Motor neuron (in vitro differentiated cells): ENCODE measurements around the gene ELOVL1. TPM values are rescaled to one million over a fixed set of nuclear protein-coding genes. Genes with fewer than 3 reads are reported as not detected.

Experiments used
- ATAC-seq, 8 experiments: fragments of 200-7000 bp; cut with Tn5 transposase; replicated peaks in 6 of 8; 2 replicates each; pipeline ENCODE4 v1.8.0; 2021; ENCODE audit warnings: mild to moderate bottlenecking in 8 of 8, moderate library complexity in 8 of 8
- H3K27ac ChIP-seq, 2 donors: fragments of 250-450 bp; sonication (Bioruptor Pico); 2 replicates each; pipeline ENCODE4 v1.9.0; 2021; ENCODE audit warnings: antibody characterized with exemption in 2 of 2, mild to moderate bottlenecking in 2 of 2, moderate library complexity in 1 of 2
- H3K4me1 ChIP-seq, 2 donors: fragments of 250-450 bp; sonication (Bioruptor Pico); replicated peaks in 1 of 2; 2 replicates each; pipeline ENCODE4 v1.6.1; 2021; ENCODE audit warnings: antibody characterized with exemption in 2 of 2, mild to moderate bottlenecking in 2 of 2, moderate library complexity in 1 of 2
- H3K4me3 ChIP-seq, 5 donors: fragments of 250-450 bp; sonication (Bioruptor Pico); 2 replicates each; pipeline ENCODE4 v1.9.0; 2021; ENCODE audit warnings: antibody characterized with exemption in 5 of 5, mild to moderate bottlenecking in 5 of 5, moderate library complexity in 4 of 5
- WGBS, 10 experiments: fragments of 450-650 bp; shearing (Covaris generic); methylation state at CpG; one replicate each; pipeline ENCODE4 v1.0.0; 2022; 5-methylcytosine and 5-hydroxymethylcytosine counted together
- in situ Hi-C, 9 experiments: fragments of 400-800 bp; cut with MboI; loops; one replicate each; pipeline ENCODE4 v1.15.0; 2021; ENCODE audit warnings: low sequenced_read_pairs in 9 of 9, low pct_unique_long_range_greater_than_20kb in 2 of 9; ENCODE audit not compliant: unreplicated experiment in 9 of 9
- total RNA-seq, 8 experiments: library from RNA; unstranded; fragments of 300-600 nt; gene quantifications; 2 replicates each; pipeline versions ENCODE4 v1.2.3 to v1.2.4, GENCODE V29; 2022

Gene ELOVL1
- total RNA-seq, 8 experiments from 2014 or later = 11.1 to 83.1 (median 24.5) TPM

GRCh38 chr1:43350976-43351375 lies 16.8 kb downstream of the ELOVL1 start:
- Histone ChIP-seq H3K4me1 (peaks cover 12 to 16% of the 10 kb centered on the region in 2 donors), H3K27ac (no peak overlapping the region), H3K4me3 (no peak overlapping the region)
- no peak for ATAC-seq
- in situ Hi-C loops = no loop called here
- WGBS, 10 experiments = 80 to 100% (median 100%) methylated on average over 1 of the region's 1 CpG; no CpG with 5 or more reads in 3 of the 10 experiments

DNA sequence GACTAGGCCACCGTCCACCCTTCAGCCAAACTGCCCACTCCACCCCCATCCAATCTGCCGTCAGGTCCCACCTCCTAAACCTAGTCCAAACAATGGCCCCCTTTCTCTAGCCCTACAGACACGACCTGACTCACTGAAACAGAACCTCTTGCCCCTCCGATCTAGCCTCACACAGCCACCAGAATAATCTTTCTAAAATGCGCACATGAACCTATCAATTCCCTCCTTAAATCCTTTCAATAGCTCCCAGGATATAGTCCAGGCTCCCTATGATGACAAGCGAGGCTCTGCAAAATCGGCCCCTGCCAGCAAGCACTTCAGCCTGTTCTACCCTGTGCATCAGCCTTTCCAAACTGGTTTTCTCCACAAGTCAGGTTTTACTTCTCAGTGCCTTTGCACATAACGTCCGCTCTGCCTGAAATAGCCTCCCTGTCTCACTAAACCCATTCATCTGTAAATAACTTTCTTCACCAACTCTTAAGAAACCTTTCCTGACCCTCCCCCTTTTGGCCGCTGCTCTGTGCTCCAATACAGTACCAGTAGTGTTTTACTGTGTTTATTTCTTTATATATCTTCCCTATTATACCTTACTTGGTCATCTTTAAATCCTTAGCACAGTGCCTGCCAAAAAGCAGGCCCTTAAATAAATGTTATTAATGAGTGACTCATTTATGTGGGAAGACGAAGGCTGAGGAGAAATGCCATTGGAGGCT lies 18.1 kb downstream of the ELOVL1 start:
- Histone ChIP-seq H3K27ac (peak overlapping the region; percentile 81 to 86), H3K4me3 (peak overlapping the region; percentile 17 to 32 (median 26)), H3K4me1 (peaks cover 12 to 16% of the 10 kb centered on the region in 2 donors)
- no peak for ATAC-seq
- 32 to 100% (median 64%) methylated on average over 1 to 11 of the region's 11 CpGs for WGBS, 10 experiments
- in situ Hi-C loops = no loop called here

- Histone ChIP-seq H3K4me3 (peak overlapping the region; percentile 17 to 32 (median 26)), H3K4me1 (peaks cover 12 to 16% of the 10 kb centered on the region in 2 donors), H3K27ac (peak overlapping the region; percentile 81 to 86)
- ATAC-seq = peak; percentile 89 to 93 (median 90)
- in situ Hi-C loops = no loop called here
- WGBS, 10 experiments = 2 to 13% (median 11%) methylated on average over 5 to 14 of the region's 72 CpGs; no CpG with 5 or more reads in 5 of the 10 experiments
Measured at GRCh38 chr1:43348809-43349593, 18.8 kb downstream of the ELOVL1 start.

- ATAC-seq = peak; percentile 41 to 64 (median 49)
- in situ Hi-C loops = no loop called here
- Histone ChIP-seq H3K4me3 (peak overlapping the region; percentile 17 to 32 (median 26)), H3K27ac (peak overlapping the region; percentile 67 to 86), H3K4me1 (peaks cover 12 to 16% of the 10 kb centered on the region in 2 donors)
- WGBS, 10 experiments = 0 to 100% (median 67%) methylated on average over 1 to 15 of the region's 22 CpGs; no CpG with 5 or more reads in 2 of the 10 experiments
Measured at GRCh38 chr1:43348343-43348808, 19.4 kb downstream of the ELOVL1 start.

DNA sequence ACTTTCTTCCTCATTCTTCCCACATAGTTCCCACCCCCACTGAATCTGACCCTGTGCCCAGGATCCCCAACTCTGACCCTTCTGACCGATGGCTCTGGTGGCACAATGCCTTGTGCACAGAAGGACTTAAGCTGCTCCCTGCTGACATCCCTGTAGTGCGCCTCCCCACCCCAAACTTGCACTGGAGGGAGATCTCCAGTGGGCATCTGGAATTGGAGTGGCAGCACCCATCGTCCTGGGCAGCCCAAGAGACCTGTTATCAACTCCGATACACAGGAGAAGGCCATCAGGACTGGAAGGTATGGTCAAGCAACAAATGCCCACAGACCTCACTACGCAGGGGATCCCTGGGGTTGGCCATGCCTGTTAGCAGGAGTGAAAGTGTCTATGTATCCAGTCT lies 21.2 kb downstream of the ELOVL1 start:
- in situ Hi-C loops = no loop called here
- Histone ChIP-seq H3K4me1 (peaks cover 12 to 16% of the 10 kb centered on the region in 2 donors), H3K4me3 (no peak overlapping the region), H3K27ac (no peak overlapping the region)
- no peak for ATAC-seq
- WGBS, 10 experiments = 83 to 100% (median 92%) methylated on average over 1 to 5 of the region's 5 CpGs; no CpG with 5 or more reads in 4 of the 10 experiments

DNA sequence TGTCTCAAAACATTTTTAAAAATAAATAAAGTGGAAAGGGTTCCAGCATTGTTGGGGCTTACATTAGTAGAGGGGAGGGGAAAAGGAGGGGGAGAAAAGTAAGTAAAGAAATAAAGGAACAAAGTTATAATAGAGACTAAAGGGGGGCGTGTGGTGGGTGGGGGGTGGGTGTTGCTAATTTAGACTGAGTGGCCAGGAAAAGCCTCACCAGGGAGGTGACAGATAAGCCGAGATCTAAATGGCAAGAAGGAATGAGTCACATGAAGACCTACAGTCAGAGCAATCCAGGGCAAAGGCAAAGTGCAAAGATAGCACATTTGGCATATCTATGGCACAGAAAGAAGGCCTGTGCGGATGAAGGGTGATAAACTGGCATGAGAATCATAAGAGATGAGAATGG lies 22.7 kb downstream of the ELOVL1 start:
- H3K4me1 ChIP-seq = peaks cover 12 to 16% of the 10 kb centered on the region in 2 donors
- ATAC-seq = no peak
- WGBS, 10 experiments = 17 to 100% (median 90%) methylated on average over 1 to 3 of the region's 3 CpGs; no CpG with 5 or more reads in 1 of the 10 experiments
- H3K4me3 ChIP-seq = no peak overlapping the region
- no peak overlapping the region for H3K27ac ChIP-seq
- in situ Hi-C loops = no loop called here

DNA sequence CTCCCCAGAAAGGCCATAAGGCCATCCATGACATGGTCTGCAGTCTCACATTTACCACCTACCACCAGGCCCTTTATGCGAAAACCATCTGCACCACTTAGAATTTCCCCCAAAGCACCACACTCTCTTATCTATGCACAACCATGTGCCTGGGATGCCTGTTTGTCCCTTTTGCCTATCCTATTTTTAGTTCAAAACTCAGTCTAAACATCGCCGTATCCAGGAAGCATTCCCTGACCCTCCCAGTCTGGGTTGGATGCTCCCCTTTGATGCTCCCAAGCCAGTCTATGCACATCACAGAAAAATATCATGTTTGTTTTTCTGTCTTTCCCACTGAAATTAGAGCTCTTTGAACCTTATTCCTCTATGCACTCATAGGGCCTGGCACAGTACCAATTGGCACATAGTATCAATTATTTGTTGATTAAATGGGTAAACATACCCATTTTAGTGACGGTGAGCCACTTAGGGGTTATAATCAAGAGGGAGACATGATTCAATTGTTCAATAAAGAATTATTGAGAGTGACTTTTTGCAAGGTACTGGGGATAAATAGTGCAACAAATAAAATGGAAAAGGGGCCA lies 23.5 kb downstream of the ELOVL1 start:
- no peak for ATAC-seq
- Histone ChIP-seq H3K4me3 (no peak overlapping the region), H3K27ac (no peak overlapping the region), H3K4me1 (peaks cover 6 to 10% of the 10 kb centered on the region in 2 donors)
- WGBS, 10 experiments = 60 to 100% (median 89%) methylated on average over 1 to 4 of the region's 4 CpGs
- in situ Hi-C loops = no loop called here

DNA sequence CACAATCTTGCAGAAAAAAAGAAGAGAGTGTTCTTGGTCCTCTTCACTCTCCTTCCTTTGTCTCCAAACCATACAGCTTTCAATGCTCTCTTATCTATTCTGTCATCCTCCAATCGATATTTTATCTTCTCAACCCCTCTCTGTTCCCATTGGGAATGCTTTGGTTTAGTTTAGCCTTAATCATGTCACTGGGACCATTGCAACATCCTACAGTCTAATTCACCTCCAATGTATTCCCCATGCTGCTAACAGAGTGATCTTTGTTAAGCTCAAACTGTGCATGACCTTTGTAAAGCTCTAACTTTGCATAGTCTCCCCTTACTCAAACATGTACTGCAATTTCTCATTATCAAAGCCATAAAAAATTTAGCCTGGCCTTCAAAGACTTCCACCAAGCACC lies 27.3 kb downstream of the ELOVL1 start:
- in situ Hi-C loops = no loop called here
- Histone ChIP-seq H3K4me3 (no peak overlapping the region), H3K4me1 (no peaks in the 10 kb centered on the region), H3K27ac (no peak overlapping the region)
- 33 to 83% (median 63%) methylated on average over 1 of the region's 1 CpG; no CpG with 5 or more reads in 4 of the 10 experiments for WGBS, 10 experiments
- ATAC-seq = no peak

- in situ Hi-C loops = no loop called here
- 17 to 83% (median 65%) methylated on average over 1 to 6 of the region's 6 CpGs; no CpG with 5 or more reads in 3 of the 10 experiments for WGBS, 10 experiments
- no peak for ATAC-seq
- no peak overlapping the region for H3K27ac ChIP-seq
- no peaks in the 10 kb centered on the region for H3K4me1 ChIP-seq
- no peak overlapping the region for H3K4me3 ChIP-seq
Measured at GRCh38 chr1:43339584-43340232, 28.1 kb downstream of the ELOVL1 start.

GRCh38 chr1:43338001-43338400 lies 29.8 kb downstream of the ELOVL1 start:
- 7 to 100% (median 80%) methylated on average over 1 to 4 of the region's 5 CpGs; no CpG with 5 or more reads in 3 of the 10 experiments for WGBS, 10 experiments
- in situ Hi-C loops = no loop called here
- Histone ChIP-seq H3K27ac (no peak overlapping the region), H3K4me3 (no peak overlapping the region), H3K4me1 (no peaks in the 10 kb centered on the region)
- no peak for ATAC-seq

- Histone ChIP-seq H3K4me3 (no peak within 1 kb of the TSS), H3K4me1 (no peaks in the 10 kb centered on the region), H3K27ac (no peak within 1 kb of the TSS)
- WGBS, 10 experiments = 80 to 100% (median 100%) methylated on average over 1 of the region's 3 CpGs; no CpG with 5 or more reads in 7 of the 10 experiments
- no peak for ATAC-seq
- in situ Hi-C loops = no loop called here
Measured at GRCh38 chr1:43337588-43337987, 30.2 kb downstream of the ELOVL1 start, which contains the start of gene MPL. TSS of gene MPL (plus strand) at chr1:43337818. CDS start at chr1:43337849, 31 bp downstream.

- ATAC-seq = no peak
- H3K27ac ChIP-seq = no peak overlapping the region
- 27 to 94% (median 74%) methylated on average over 2 to 7 of the region's 7 CpGs for WGBS, 10 experiments
- H3K4me1 ChIP-seq = peaks cover 0 to 2% of the 10 kb centered on the region in 2 donors
- no peak overlapping the region for H3K4me3 ChIP-seq
- in situ Hi-C loops = no loop called here
Measured at GRCh38 chr1:43334453-43335205, 33.2 kb downstream of the ELOVL1 start.
